GM12878 (cell line): ENCODE measurements around the gene EGFR. TPM values are rescaled to one million over a fixed set of nuclear protein-coding genes. Genes with fewer than 3 reads are reported as not detected.

ENCODE experiments used
- ATAC-seq: fragments of 200-7000 bp; cut with Tn5 transposase; 3 replicates; pipeline ENCODE4 v1.9.1; 2020; ENCODE audit warnings: mild to moderate bottlenecking, moderate library complexity
- BruUV-seq: library from RNA; stranded (reverse); fragments of 400-500 nt; replicated peaks from 2 replicates; lab custom pipeline; 2021; lab: Mats Ljungman, UMichigan
- CTCF ChIA-PET: fragments of 300-600 bp; sonication (Branson Sonifier 250); formaldehyde crosslinking; extraction: SDS; loops from one replicate; lab custom pipeline; 2021; ENCODE audit warnings: inconsistent platforms; lab: Yijun Ruan, JAX
- POLR2A ChIA-PET: fragments of 350-600 bp; formaldehyde crosslinking; extraction: SDS; loops from one replicate; lab custom pipeline; 2021; ENCODE audit warnings: inconsistent platforms; lab: Charles Lee
- RAD21 ChIA-PET: fragments of 300-600 bp; sonication (Branson Sonifier 250); formaldehyde crosslinking; loops from one replicate; lab custom pipeline; 2023; ENCODE audit warnings: antibody characterized with exemption; ENCODE audit not compliant: unreplicated experiment; lab: Charles Lee
- SMC1A ChIA-PET: fragments of 300-600 bp; sonication (Branson Sonifier 250); formaldehyde crosslinking; loops from one replicate; lab custom pipeline; 2023; ENCODE audit not compliant: unreplicated experiment, uncharacterized antibody; lab: Charles Lee
- DNase-seq: peaks from one replicate; pipeline ENCODE4 v3.0.0-alpha.2; 2011; ENCODE audit warnings: low read depth, low spot score
- FAIRE-seq: peaks from 3 replicates; lab custom pipeline; 2011; peaks lifted over from hg19 to GRCh38; lab: Jason Lieb, UNC
- H2AFZ ChIP-seq: 2 replicates; pipeline ENCODE4 v1.6.0; 2011; ENCODE audit warnings: low read depth, low read length, control low read depth; ENCODE audit not compliant: control insufficient read depth
- H3K27ac ChIP-seq: 2 replicates; pipeline ENCODE4 v1.5.1; 2011; ENCODE audit warnings: control low read depth; ENCODE audit not compliant: control insufficient read depth, insufficient read depth
- H3K27me3 ChIP-seq, 2 experiments: replicated peaks in 1 of 2; 2 replicates each; pipeline versions ENCODE4 v1.6.0 to v1.6.1; 2011; ENCODE audit warnings: low read length in 1 of 2; ENCODE audit not compliant: control insufficient read depth in 2 of 2, insufficient read depth in 2 of 2
- H3K36me3 ChIP-seq, 2 experiments: 2 replicates each; pipeline ENCODE4 v1.5.1; 2011; ENCODE audit warnings: low read length in 1 of 2; ENCODE audit not compliant: control insufficient read depth in 2 of 2, insufficient read depth in 2 of 2
- H3K4me1 ChIP-seq: 2 replicates; pipeline ENCODE4 v1.6.1; 2011; ENCODE audit warnings: mild to moderate bottlenecking, low read length, moderate library complexity, mixed read lengths; ENCODE audit not compliant: control insufficient read depth, insufficient read depth
- H3K4me2 ChIP-seq: 2 replicates; pipeline ENCODE4 v1.6.0; 2011; ENCODE audit warnings: control low read depth; ENCODE audit not compliant: control insufficient read depth, insufficient read depth
- H3K4me3 ChIP-seq: fragments of 200-600 bp; sonication (generic); 2 replicates; pipeline ENCODE4 v1.5.1; 2016
- H3K79me2 ChIP-seq: 2 replicates; pipeline ENCODE4 v1.6.0; 2011; ENCODE audit warnings: low read length; ENCODE audit not compliant: control insufficient read depth, insufficient read depth
- H3K9ac ChIP-seq: 2 replicates; pipeline ENCODE4 v1.8.0; 2011; ENCODE audit warnings: low read length, control low read depth, mixed read lengths; ENCODE audit not compliant: control insufficient read depth, insufficient read depth
- H3K9me3 ChIP-seq: replicated peaks from 3 replicates; pipeline ENCODE4 v1.5.1; 2011; ENCODE audit warnings: mild to moderate bottlenecking, low read length; ENCODE audit not compliant: control insufficient read depth, insufficient read depth
- H4K20me1 ChIP-seq: 2 replicates; pipeline ENCODE4 v1.6.0; 2011; ENCODE audit not compliant: control insufficient read depth, insufficient read depth
- ASH2L ChIP-seq: fragments of 300-600, 200-600 bp; sonication (generic); IDR thresholded peaks from 2 replicates; pipeline ENCODE4 v1.6.1; 2017; ENCODE audit warnings: low read depth, mild to moderate bottlenecking, borderline replicate concordance
- BCL11A ChIP-seq: IDR thresholded peaks from 2 replicates; pipeline ENCODE4 v1.6.1; 2011; ENCODE audit warnings: low read depth, low read length
- CHD4 ChIP-seq: fragments of 200-600 bp; sonication (generic); IDR thresholded peaks from 2 replicates; pipeline ENCODE4 v1.6.1; 2016; ENCODE audit warnings: mild to moderate bottlenecking
- CREM ChIP-seq: IDR thresholded peaks from 2 replicates; pipeline ENCODE4 v1.6.1; 2014; ENCODE audit warnings: antibody characterized with exemption, low read depth
- EGR1 ChIP-seq, 2 experiments: IDR thresholded peaks; 1 replicate in 1 of 2; 2 replicates in 1 of 2; pipeline ENCODE4 v1.6.1; 2011 to 2012; ENCODE audit warnings: low read depth in 2 of 2, low read length in 2 of 2, borderline replicate concordance in 1 of 2, mild to moderate bottlenecking in 1 of 2, moderate library complexity in 1 of 2
- ETV6 ChIP-seq, 2 experiments: fragments of 450-650 bp in 1 of 2; IDR thresholded peaks in 1 of 2; conservative IDR thresholded peaks in 1 of 2; 2 replicates each; pipeline ENCODE4 v1.6.1; 2014; ENCODE audit warnings: antibody characterized with exemption in 1 of 2, borderline replicate concordance in 1 of 2, low read depth in 1 of 2, mild to moderate bottlenecking in 1 of 2, moderate library complexity in 1 of 2
- JUNB ChIP-seq: IDR thresholded peaks from 2 replicates; pipeline ENCODE4 v1.6.1; 2016; ENCODE audit warnings: antibody characterized with exemption, mild to moderate bottlenecking
- KDM1A ChIP-seq: fragments of 200-600 bp; sonication (generic); IDR thresholded peaks from 2 replicates; pipeline ENCODE4 v1.6.1; 2016; ENCODE audit warnings: borderline replicate concordance
- MYB ChIP-seq: fragments of 150-350 bp; IDR thresholded peaks from 2 replicates; pipeline ENCODE4 v1.6.1; 2014; ENCODE audit warnings: mild to moderate bottlenecking, low read depth, low read length, borderline replicate concordance
- NR2F1 ChIP-seq: fragments of 450-650 bp; conservative IDR thresholded peaks from 2 replicates; pipeline ENCODE4 v1.6.1; 2017; ENCODE audit warnings: mild to moderate bottlenecking
- POLR2AphosphoS5 ChIP-seq: IDR thresholded peaks from 2 replicates; pipeline ENCODE4 v1.6.1; 2011; ENCODE audit warnings: mild to moderate bottlenecking, low read length, inconsistent platforms
- PRDM15 ChIP-seq: fragments of 450-650 bp; formaldehyde crosslinking; IDR thresholded peaks from 2 replicates; pipeline ENCODE4 v1.4.0; 2020; ENCODE audit warnings: mild to moderate bottlenecking, moderate library complexity
- RUNX3 ChIP-seq: IDR thresholded peaks from 2 replicates; pipeline ENCODE4 v1.6.1; 2012; ENCODE audit warnings: low read length, inconsistent platforms
- SIN3A ChIP-seq: IDR thresholded peaks from 2 replicates; pipeline ENCODE4 v1.6.1; 2012; ENCODE audit warnings: low read depth, low read length, improper control_type of control experiment
- SRF ChIP-seq, 2 experiments: IDR thresholded peaks; 2 replicates each; pipeline ENCODE4 v1.6.1; 2011; ENCODE audit warnings: low read depth in 2 of 2, low read length in 2 of 2, mild to moderate bottlenecking in 1 of 2, moderate library complexity in 1 of 2
- TCF3 ChIP-seq: IDR thresholded peaks from 2 replicates; pipeline ENCODE4 v1.6.1; 2012; ENCODE audit warnings: low read depth, mild to moderate bottlenecking, low read length, borderline replicate concordance; ENCODE audit not compliant: insufficient read depth
- ZNF687 ChIP-seq: fragments of 450-650 bp; IDR thresholded peaks from 2 replicates; pipeline ENCODE4 v1.6.1; 2017; ENCODE audit warnings: mild to moderate bottlenecking, moderate library complexity
- WGBS: methylation state at CpG from one replicate; pipeline ENCODE4 v1.1.6; 2016; ENCODE audit warnings: low lambda C conversion rate; ENCODE audit not compliant: insufficient replicate concordance, insufficient coverage; ENCODE audit errors: missing lambda C conversion rate; 5-methylcytosine and 5-hydroxymethylcytosine counted together
- in situ Hi-C: fragments of 300-500 bp; cut with MboI; formaldehyde crosslinking; loops from 9 replicates; pipeline ENCODE4 v1.14.3; 2018; ENCODE audit warnings: mixed read lengths
- intact Hi-C: fragments of 100-400 bp; cut with micrococcal nuclease; formaldehyde crosslinking; loops from one replicate; pipeline ENCODE4 v1.14.2; 2022; ENCODE audit not compliant: unreplicated experiment
- polyA plus RNA-seq, 11 experiments: library from polyadenylated mRNA; depleted of rRNA in 4 of 11; unstranded in 6 of 11; stranded (reverse) in 5 of 11; fragments of >200 nt; fragmentation: Nextera tagmentation in 4 of 11; fragmentation: Illumina TruSeq in 1 of 11; extraction: Ambion mirVana in 4 of 11; extraction: Trizol in 1 of 11; gene quantifications; 1 replicate in 1 of 11; 2 replicates in 10 of 11; pipeline versions ENCODE4 v1.2.1 to v1.2.3, GENCODE V29; 2011 to 2016; ENCODE audit warnings: inconsistent platforms in 2 of 11, missing spikeins in 2 of 11, low read depth in 1 of 11
- total RNA-seq, 4 experiments: library from RNA; depleted of rRNA in 3 of 4; stranded (reverse); fragments of >200 nt in 3 of 4; fragmentation: Illumina TruSeq in 1 of 4; extraction: Trizol in 1 of 4; gene quantifications; 2 replicates each; pipeline versions ENCODE4 v1.2.1 to v1.2.3, GENCODE V29; 2013 to 2021

Gene EGFR
- total and polyA plus RNA-seq, 10 of the 15 experiments (the other 5 are each of a cell fraction or from before 2014, with no cell fraction given): 0.01 to 0.31 TPM; not detected in 8

- ChIA-PET POLR2A (interaction anchor here (0.6 kb wide), 1 partner anchor 432 kb away, joined by 3 read pairs; no protein-coding TSS in a partner anchor), RAD21 (interaction anchor here (1.3 kb wide), 1 partner anchor 11 kb away, joined by 4 read pairs; no protein-coding TSS in a partner anchor), SMC1A (interaction anchor here (1.3 to 1.4 kb wide), 2 partner anchors 8 to 456 kb away, joined by 3 to 4 read pairs; no protein-coding TSS in a partner anchor), CTCF (interaction anchor here (3.1 kb wide), 1 partner anchor 11 kb away, joined by 13 read pairs; no protein-coding TSS in a partner anchor)
- H3K4me3 ChIP-seq: no peak overlapping the region
- no peak overlapping the region for H2AFZ ChIP-seq
- DNase-seq (no peak), FAIRE-seq (no peak), ATAC-seq (no peak)
- intact Hi-C loops: no loop called here
- H3K27me3 ChIP-seq: peaks cover 0 to 4% of the 10 kb centered on the region in 2 experiments; a peak in 2 of 4 replicates
- H4K20me1 ChIP-seq: no peaks in the 10 kb centered on the region
- H3K9me3 ChIP-seq: no peaks in the 10 kb centered on the region
- H3K79me2 ChIP-seq: no peaks in the 10 kb centered on the region
- in situ Hi-C loops: no loop called here
- BruUV-seq: no TSS peak
- no peak overlapping the region for H3K9ac ChIP-seq
- no peaks in the 10 kb centered on the region for H3K36me3 ChIP-seq
- 46% methylated on average over 13 of the region's 13 CpGs for WGBS
- no peaks in the 10 kb centered on the region for H3K4me1 ChIP-seq
- H3K27ac ChIP-seq: no peak overlapping the region
- no peak overlapping the region for H3K4me2 ChIP-seq
- TF ChIP-seq ZNF687: no peak
- no peak for TF ChIP-seq PRDM15
- no peak for TF ChIP-seq RUNX3
- TF ChIP-seq NR2F1: no peak
- TF ChIP-seq JUNB: no peak
- no peak for TF ChIP-seq SRF (IDR thresholded peaks at IDR 0.05; ENCODE audit: low read depth in 2 of 2, low read length in 2 of 2)
- no peak for TF ChIP-seq BCL11A
- TF ChIP-seq CREM: no peak
- TF ChIP-seq ETV6 (conservative IDR thresholded peaks at IDR 0.05 in 1 of 2, IDR thresholded peaks at IDR 0.05 in 1 of 2; ENCODE audit: borderline replicate concordance in 1 of 2, low read depth in 1 of 2): no peak
- TF ChIP-seq TCF3: no peak
- TF ChIP-seq POLR2AphosphoS5: no peak
- TF ChIP-seq CHD4: no peak
- TF ChIP-seq ASH2L: no peak
- no peak for TF ChIP-seq KDM1A
- TF ChIP-seq EGR1 (IDR thresholded peaks at IDR 0.05; ENCODE audit: borderline replicate concordance in 1 of 2, low read depth in 2 of 2, low read length in 2 of 2): no peak
- no peak for TF ChIP-seq SIN3A
- TF ChIP-seq MYB: no peak
Observed at GRCh38 chr7:55244006-55244745, 225.4 kb downstream of the EGFR start.
